Keratinocyte (primary cell): ENCODE results near the gene SORBS1. TPM values are rescaled to one million over a fixed set of nuclear protein-coding genes. Genes with fewer than 3 reads are reported as not detected.

Experiments
- DNase-seq: peaks from one replicate; pipeline ENCODE4 v3.0.0-alpha.2; 2011; ENCODE audit warnings: low read depth, missing footprints, low spot score
- FAIRE-seq: peaks from 2 replicates; lab custom pipeline; 2011; peaks lifted over from hg19 to GRCh38; lab: Jason Lieb, UNC
- H2AFZ ChIP-seq: 2 replicates; pipeline ENCODE4 v1.6.0; 2012; ENCODE audit warnings: low read length, control low read depth, inconsistent platforms; ENCODE audit not compliant: control insufficient read depth
- H3K27ac ChIP-seq: 2 replicates; pipeline ENCODE4 v1.5.1; 2011; ENCODE audit warnings: low read length; ENCODE audit not compliant: control insufficient read depth, insufficient read depth
- H3K27me3 ChIP-seq: 3 replicates; pipeline ENCODE4 v1.6.0; 2011; ENCODE audit warnings: low read length; ENCODE audit not compliant: control insufficient read depth, insufficient read depth; ENCODE audit errors: extremely low read depth
- H3K36me3 ChIP-seq, 2 experiments: 2 replicates in 1 of 2; 3 replicates in 1 of 2; pipeline ENCODE4 v1.5.1; 2011; ENCODE audit warnings: low read length in 2 of 2, mild to moderate bottlenecking in 1 of 2; ENCODE audit not compliant: control insufficient read depth in 2 of 2, insufficient read depth in 2 of 2; ENCODE audit errors: extremely low read depth in 1 of 2
- H3K4me1 ChIP-seq: 3 replicates; pipeline ENCODE4 v1.5.1; 2011; ENCODE audit warnings: low read length; ENCODE audit not compliant: control insufficient read depth, insufficient read depth; ENCODE audit errors: extremely low read depth
- H3K4me2 ChIP-seq: 3 replicates; pipeline ENCODE4 v1.6.0; 2011; ENCODE audit warnings: low read depth, low read length; ENCODE audit not compliant: control insufficient read depth, insufficient read depth; ENCODE audit errors: extremely low read depth
- H3K4me3 ChIP-seq, 3 experiments: fragments of 200-600 bp in 1 of 3; sonication (generic) in 1 of 3; 2 replicates in 2 of 3; 3 replicates in 1 of 3; pipeline ENCODE4 v1.5.1; 2011 to 2016; ENCODE audit warnings: low read length in 3 of 3, mild to moderate bottlenecking in 3 of 3, control low read depth in 2 of 3, inconsistent platforms in 1 of 3, low read depth in 1 of 3, mixed read lengths in 1 of 3, mixed run types in 1 of 3, moderate library complexity in 1 of 3; ENCODE audit not compliant: control insufficient read depth in 2 of 3, insufficient read depth in 2 of 3; ENCODE audit errors: extremely low read depth in 1 of 3
- H3K79me2 ChIP-seq: 2 replicates; pipeline ENCODE4 v1.6.0; 2012; ENCODE audit warnings: low read length; ENCODE audit not compliant: control insufficient read depth, insufficient read depth
- H3K9ac ChIP-seq: 3 replicates; pipeline ENCODE4 v1.6.0; 2011; ENCODE audit warnings: low read length; ENCODE audit not compliant: control insufficient read depth, insufficient read depth; ENCODE audit errors: extremely low read depth
- H3K9me1 ChIP-seq: 3 replicates; pipeline ENCODE4 v1.6.0; 2011; ENCODE audit warnings: low read length; ENCODE audit not compliant: control insufficient read depth, insufficient read depth; ENCODE audit errors: extremely low read depth
- H3K9me3 ChIP-seq: 2 replicates; pipeline ENCODE4 v1.5.1; 2012; ENCODE audit warnings: low read depth, low read length; ENCODE audit not compliant: control insufficient read depth
- H4K20me1 ChIP-seq: 3 replicates; pipeline ENCODE4 v1.6.0; 2011; ENCODE audit warnings: low read length; ENCODE audit not compliant: control insufficient read depth, insufficient read depth; ENCODE audit errors: extremely low read depth
- CTCF ChIP-seq, 3 experiments: IDR thresholded peaks in 1 of 3; conservative IDR thresholded peaks in 1 of 3; optimal IDR thresholded peaks in 1 of 3; 2 replicates in 2 of 3; 3 replicates in 1 of 3; pipeline versions ENCODE3 to v1.5.1; 2011; ENCODE audit warnings: low read length in 3 of 3, mild to moderate bottlenecking in 3 of 3, moderate library complexity in 2 of 3, control low read depth in 1 of 3, inconsistent platforms in 1 of 3; ENCODE audit not compliant: insufficient read depth in 2 of 3; ENCODE audit errors: extremely low read depth in 1 of 3
- EZH2 ChIP-seq: IDR thresholded peaks from one replicate; pipeline ENCODE4 v1.6.1; 2012; ENCODE audit warnings: inconsistent platforms, mild to moderate bottlenecking, low read length, moderate library complexity
- dilution Hi-C: fragments of 300-500 bp; cut with MboI; formaldehyde crosslinking; loops from one replicate; pipeline ENCODE4 v1.7.0; 2020; ENCODE audit warnings: low sequenced_read_pairs; ENCODE audit not compliant: extremely low pct_ligation_motif_present
- polyA plus RNA-seq, 5 experiments: library from polyadenylated mRNA; depleted of rRNA in 3 of 5; stranded (reverse) in 3 of 5; stranded (forward) in 1 of 5; unstranded in 1 of 5; fragments of >200 nt; gene quantifications; 1 replicate in 1 of 5; 2 replicates in 3 of 5; 3 replicates in 1 of 5; pipeline versions ENCODE4 v1.2.1 to v1.2.3, GENCODE V29; 2011 to 2012; ENCODE audit warnings: missing spikeins in 2 of 5, low read depth in 1 of 5, low replicate concordance in 1 of 5

SORBS1 gene
- polyA plus RNA-seq, 1 donor (not counting 4 experiments of a cell fraction or from before 2014, with no cell fraction given): 0.42 TPM

- Histone ChIP-seq H3K4me2 (no peak overlapping the region), H3K79me2 (no peaks in the 10 kb centered on the region), H3K9me3 (no peaks in the 10 kb centered on the region), H3K4me3 (no peak overlapping the region), H3K9me1 (no peaks in the 10 kb centered on the region), H3K27me3 (no peaks in the 10 kb centered on the region), H3K36me3 (no peaks in the 10 kb centered on the region), H3K4me1 (no peaks in the 10 kb centered on the region), H3K27ac (no peak overlapping the region), H2AFZ (no peak overlapping the region), H3K9ac (no peak overlapping the region), H4K20me1 (no peaks in the 10 kb centered on the region)
- no peak for TF ChIP-seq EZH2
- no peak for TF ChIP-seq CTCF (optimal IDR thresholded peaks at IDR 0.05 in 1 of 3, IDR thresholded peaks at IDR 0.05 in 1 of 3, conservative IDR thresholded peaks at IDR 0.05 in 1 of 3; ENCODE audit: extremely low read depth in 1 of 3, insufficient read depth in 2 of 3, low read length in 3 of 3)
- dilution Hi-C loops: no loop called here
- DNase-seq: no peak
- no peak for FAIRE-seq
Measured at GRCh38 chr10:95400787-95401186, 160.4 kb downstream of the SORBS1 start.

GRCh38 chr10:95399183-95399582 is 162.0 kb downstream of the SORBS1 start:
- Histone ChIP-seq H2AFZ (no peak overlapping the region), H3K9me1 (no peaks in the 10 kb centered on the region), H4K20me1 (no peaks in the 10 kb centered on the region), H3K4me1 (peaks cover 8% of the 10 kb centered on the region), H3K79me2 (no peaks in the 10 kb centered on the region), H3K4me2 (no peak overlapping the region), H3K27ac (no peak overlapping the region), H3K36me3 (no peaks in the 10 kb centered on the region), H3K27me3 (no peaks in the 10 kb centered on the region), H3K4me3 (no peak overlapping the region), H3K9me3 (no peaks in the 10 kb centered on the region), H3K9ac (no peak overlapping the region)
- DNase-seq (no peak), FAIRE-seq (no peak)
- dilution Hi-C loops: no loop called here
- TF ChIP-seq CTCF (optimal IDR thresholded peaks at IDR 0.05 in 1 of 3, IDR thresholded peaks at IDR 0.05 in 1 of 3, conservative IDR thresholded peaks at IDR 0.05 in 1 of 3; ENCODE audit: extremely low read depth in 1 of 3, insufficient read depth in 2 of 3, low read length in 3 of 3): no peak
- TF ChIP-seq EZH2: no peak
